ENCODE measurements around the gene CDIP1. TPM values are rescaled to one million over a fixed set of nuclear protein-coding genes. Genes with fewer than 3 reads are reported as not detected.

Gene CDIP1
- total and polyA plus RNA-seq, 2 of the 8 experiments (the other 6 are each of a cell fraction or from before 2014, with no cell fraction given) = 56.6 to 76.3 TPM

DNA sequence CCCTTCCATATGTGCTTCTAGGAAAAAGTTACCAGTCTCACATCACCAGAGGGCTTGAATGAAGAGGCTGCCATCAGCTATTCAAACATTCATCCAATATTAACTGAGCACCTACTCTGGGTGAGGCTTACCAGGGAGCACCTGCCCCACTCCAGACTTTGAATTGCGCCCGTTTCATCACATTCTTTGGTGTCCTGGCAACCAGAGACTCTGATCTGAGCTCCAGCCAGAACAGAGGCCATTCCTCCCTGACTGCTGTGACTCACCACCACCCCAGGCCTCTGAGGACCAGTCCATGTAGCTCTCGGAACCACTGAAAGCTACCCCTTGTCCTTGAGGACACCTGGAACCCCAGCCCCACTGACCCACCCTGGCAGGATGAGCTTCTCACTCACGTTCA, 17.5 kb upstream of the CDIP1 start, which contains the start of gene C16orf96:
TSS of gene C16orf96 (plus strand) at position 229 of the 400 bp plus-strand sequence. CDS start at position 379, 150 bp downstream.
- Histone ChIP-seq H3K79me1 (ENCODE audit: low read depth, low read length) (no peaks in the 10 kb centered on the region), H3K18ac (ENCODE audit: extremely low read depth, low read length) (peak within 1 kb of the TSS; percentile 32), H3K14ac (ENCODE audit: insufficient read length) (no peak within 1 kb of the TSS), H3K9ac (replicated peaks in 1 of 4; ENCODE audit: extremely low read depth in 1 of 4, low read depth in 3 of 4, low read length in 3 of 4) (no peak within 1 kb of the TSS), H4K8ac (ENCODE audit: extremely low read depth, insufficient read depth, low read length) (no peak within 1 kb of the TSS), H3K27ac (ENCODE audit: low read depth, low read length) (no peak within 1 kb of the TSS), H3K4me2 (ENCODE audit: insufficient read depth in 1 of 2, low read depth in 2 of 2, low read length in 2 of 2) (no peak within 1 kb of the TSS), H4K91ac (replicated peaks; ENCODE audit: insufficient read length, low read length) (no peak within 1 kb of the TSS), H3K36me3 (ENCODE audit: control insufficient read depth in 2 of 4, insufficient read depth in 4 of 4, low read length in 3 of 4) (no peaks in the 10 kb centered on the region), H4K5ac (ENCODE audit: insufficient read length, low read depth, low read length) (no peak within 1 kb of the TSS), H3K79me2 (ENCODE audit: control insufficient read depth in 1 of 2, insufficient read depth in 2 of 2, low read length in 2 of 2) (no peaks in the 10 kb centered on the region), H2AFZ (ENCODE audit: low read length) (no peak within 1 kb of the TSS), H3K56ac (replicated peaks; ENCODE audit: insufficient read length, low read depth, low read length) (no peak within 1 kb of the TSS), H2AK5ac (ENCODE audit: low read depth, low read length) (peak within 1 kb of the TSS; percentile 90), H2BK12ac (ENCODE audit: low read depth, low read length) (no peak within 1 kb of the TSS), H3K4ac (replicated peaks; ENCODE audit: insufficient read length, low read depth, low read length) (no peak within 1 kb of the TSS), H3K4me3 (ENCODE audit: extremely low read depth in 1 of 4, insufficient read depth in 2 of 4, low read depth in 3 of 4, low read length in 4 of 4) (no peak within 1 kb of the TSS; a peak in 1 of 8 replicates), H3K4me1 (replicated peaks in 1 of 4; ENCODE audit: control insufficient read depth in 3 of 4, insufficient read depth in 4 of 4, low read length in 3 of 4) (peaks cover 0 to 3% (median under 1%) of the 10 kb centered on the region in 4 experiments; a peak in 2 of 7 replicates), H2BK5ac (ENCODE audit: low read depth, low read length) (no peak within 1 kb of the TSS), H4K20me1 (replicated peaks in 1 of 2; ENCODE audit: control insufficient read depth in 1 of 2, insufficient read depth in 2 of 2, low read length in 2 of 2) (peaks cover 0 to 2% of the 10 kb centered on the region in 2 experiments), H3K27me3 (replicated peaks in 1 of 4; ENCODE audit: control insufficient read depth in 3 of 4, extremely low read depth in 1 of 4, insufficient read depth in 3 of 4, low read length in 3 of 4) (no peaks in the 10 kb centered on the region), H3K23me2 (ENCODE audit: low read depth, low read length) (no peaks in the 10 kb centered on the region), H2BK20ac (ENCODE audit: low read length) (peak within 1 kb of the TSS; percentile 18; the same call in 1 of the 2 replicates), H3K23ac (ENCODE audit: insufficient read length) (no peak within 1 kb of the TSS), H2BK120ac (replicated peaks; ENCODE audit: low read depth, low read length) (no peak within 1 kb of the TSS), H2BK15ac (ENCODE audit: low read length) (0 out of 2 replicates have a peak within 1 kb of the TSS, but pooled peaks have one; percentile 5), H3K9me3 (ENCODE audit: insufficient read depth in 2 of 2, low read depth in 1 of 2, low read length in 1 of 2) (no peaks in the 10 kb centered on the region)
- FAIRE-seq = no peak
- WGBS, 2 experiments (ENCODE audit: extremely low coverage in 1 of 2, insufficient coverage in 1 of 2, insufficient read length in 1 of 2, insufficient replicate concordance in 2 of 2, low coverage in 1 of 2, low lambda C conversion rate in 2 of 2, missing lambda C conversion rate in 1 of 2) = 85% methylated on average over 4 of the region's 4 CpGs; no CpG with 5 or more reads in 1 of the 2 experiments
- POLR2A ChIA-PET (ENCODE audit: partially characterized antibody) = interaction anchor here (1.3 to 1.7 kb wide), 7 partner anchors 9 to 98 kb away, joined by 3 to 9 read pairs (median 4); no protein-coding TSS in a partner anchor
- no peak for DNase-seq (ENCODE audit: low read depth in 1 of 2, low spot score in 2 of 2)
- CTCF ChIA-PET (ENCODE audit: partially characterized antibody) = interaction anchor here (0.6 to 40.7 kb wide), 8 partner anchors 8 to 94 kb away, joined by 3 to 968 read pairs (median 4); no protein-coding TSS in a partner anchor
- TF ChIP-seq SIN3A (conservative IDR thresholded peaks at IDR 0.05 in 1 of 2, IDR thresholded peaks at IDR 0.05 in 1 of 2; ENCODE audit: low read depth in 1 of 2, low read length in 2 of 2) = no peak
- no peak for TF ChIP-seq EZH2 (IDR thresholded peaks at IDR 0.05; ENCODE audit: low read depth, low read length, severe bottlenecking)
- no peak for TF ChIP-seq RFX5 (IDR thresholded peaks at IDR 0.05; ENCODE audit: borderline replicate concordance, low read depth, low read length)
- TF ChIP-seq, protein P1, sequence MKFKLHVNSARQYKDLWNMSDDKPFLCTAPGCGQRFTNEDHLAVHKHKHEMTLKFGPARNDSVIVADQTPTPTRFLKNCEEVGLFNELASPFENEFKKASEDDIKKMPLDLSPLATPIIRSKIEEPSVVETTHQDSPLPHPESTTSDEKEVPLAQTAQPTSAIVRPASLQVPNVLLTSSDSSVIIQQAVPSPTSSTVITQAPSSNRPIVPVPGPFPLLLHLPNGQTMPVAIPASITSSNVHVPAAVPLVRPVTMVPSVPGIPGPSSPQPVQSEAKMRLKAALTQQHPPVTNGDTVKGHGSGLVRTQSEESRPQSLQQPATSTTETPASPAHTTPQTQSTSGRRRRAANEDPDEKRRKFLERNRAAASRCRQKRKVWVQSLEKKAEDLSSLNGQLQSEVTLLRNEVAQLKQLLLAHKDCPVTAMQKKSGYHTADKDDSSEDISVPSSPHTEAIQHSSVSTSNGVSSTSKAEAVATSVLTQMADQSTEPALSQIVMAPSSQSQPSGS (IDR thresholded peaks at IDR 0.05; ENCODE audit: low read length) = no peak
- TF ChIP-seq ZNF274 (IDR thresholded peaks at IDR 0.05; ENCODE audit: borderline replicate concordance, extremely low read depth, low read length) = no peak
- no peak for TF ChIP-seq CBX8 (IDR thresholded peaks at IDR 0.05; ENCODE audit: borderline replicate concordance, low read depth, low read length)
- no peak for TF ChIP-seq HDAC6 (IDR thresholded peaks at IDR 0.05; ENCODE audit: low read depth, low read length)
- TF ChIP-seq SP1 (IDR thresholded peaks at IDR 0.05; ENCODE audit: low read depth, low read length) = no peak
- no peak for TF ChIP-seq YY1 (IDR thresholded peaks at IDR 0.05; ENCODE audit: low read depth, low read length)
- no peak for TF ChIP-seq TEAD4 (IDR thresholded peaks at IDR 0.05; ENCODE audit: low read depth, low read length)
- no peak for TF ChIP-seq KDM1A (IDR thresholded peaks at IDR 0.05; ENCODE audit: borderline replicate concordance, low read length)
- TF ChIP-seq PHF8 (conservative IDR thresholded peaks at IDR 0.05; ENCODE audit: low read depth, low read length) = no peak

Measured in H1 (cell line).